ENCODE results near the gene VRTN.
"Not testable (repeated sequence)": the region's sequence is repeated elsewhere in the genome, so short reads cannot be mapped to it uniquely, and the experiment has no call there.

The VRTN gene

DNA sequence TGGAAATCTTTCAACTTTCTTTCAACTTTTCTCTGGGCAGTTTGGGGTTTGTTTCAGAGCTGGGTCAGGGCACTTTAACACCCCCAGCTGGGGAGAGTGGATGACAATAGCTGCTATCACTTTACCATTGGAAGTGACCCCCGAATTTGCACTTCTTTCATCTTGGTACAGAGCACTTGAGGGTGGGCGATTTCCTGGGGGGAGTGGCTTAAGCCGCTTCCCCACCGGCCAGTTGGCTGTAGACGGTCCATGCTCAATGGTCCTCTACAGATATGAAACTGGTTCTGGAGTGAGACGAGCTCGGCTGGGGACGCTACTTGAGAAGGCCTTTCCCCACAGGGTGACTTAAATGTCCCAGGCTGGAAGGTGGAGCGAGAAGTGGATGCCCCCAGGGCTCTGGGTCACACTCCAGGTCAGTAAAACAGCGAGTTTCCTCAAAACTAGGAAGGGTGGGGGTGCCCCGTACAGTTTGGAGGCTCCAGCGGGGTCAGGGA lies at the start of gene VRTN:
TSS of gene VRTN (plus strand) at position 231 of the 494 bp plus-strand sequence. CDS start 8,313 bp downstream, outside the sequence.
- DNase-seq (ENCODE audit: low spot score) = no peak

- peak; percentile 78 for DNase-seq (ENCODE audit: low spot score)
Observed at GRCh38 chr14:74299061-74299545, 49.2 kb upstream of the VRTN start.

DNA sequence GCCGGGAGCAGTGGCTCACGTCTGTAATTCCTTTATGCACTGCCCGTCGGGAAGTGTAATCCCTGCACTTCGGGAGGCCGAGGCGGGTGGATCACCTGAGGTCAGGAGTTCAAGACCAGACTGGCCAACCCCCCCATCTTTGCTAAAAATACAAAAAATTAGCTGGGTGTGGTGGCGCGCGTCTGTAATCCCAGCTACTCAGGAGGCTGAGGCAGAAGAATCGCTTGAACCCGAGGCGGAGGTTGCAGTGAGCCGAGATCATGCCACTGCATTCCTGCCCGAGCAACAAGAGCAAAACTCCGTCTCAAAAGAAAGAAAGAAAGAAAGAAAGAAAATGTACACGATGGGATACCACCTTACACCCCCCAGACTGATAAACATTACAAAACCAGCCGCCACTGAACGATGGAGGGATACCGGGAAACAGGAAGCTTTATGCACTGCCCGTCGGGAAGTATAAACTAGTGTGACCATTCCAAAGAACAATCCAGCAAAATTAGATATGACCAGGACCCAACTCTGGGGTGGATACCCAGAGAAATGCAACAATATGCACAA lies 46.6 kb upstream of the VRTN start:
- DNase-seq (ENCODE audit: low spot score) = no peak

- peak; percentile 77 for DNase-seq (ENCODE audit: low spot score)
Observed at GRCh38 chr14:74302152-74302628, 46.1 kb upstream of the VRTN start.

DNA sequence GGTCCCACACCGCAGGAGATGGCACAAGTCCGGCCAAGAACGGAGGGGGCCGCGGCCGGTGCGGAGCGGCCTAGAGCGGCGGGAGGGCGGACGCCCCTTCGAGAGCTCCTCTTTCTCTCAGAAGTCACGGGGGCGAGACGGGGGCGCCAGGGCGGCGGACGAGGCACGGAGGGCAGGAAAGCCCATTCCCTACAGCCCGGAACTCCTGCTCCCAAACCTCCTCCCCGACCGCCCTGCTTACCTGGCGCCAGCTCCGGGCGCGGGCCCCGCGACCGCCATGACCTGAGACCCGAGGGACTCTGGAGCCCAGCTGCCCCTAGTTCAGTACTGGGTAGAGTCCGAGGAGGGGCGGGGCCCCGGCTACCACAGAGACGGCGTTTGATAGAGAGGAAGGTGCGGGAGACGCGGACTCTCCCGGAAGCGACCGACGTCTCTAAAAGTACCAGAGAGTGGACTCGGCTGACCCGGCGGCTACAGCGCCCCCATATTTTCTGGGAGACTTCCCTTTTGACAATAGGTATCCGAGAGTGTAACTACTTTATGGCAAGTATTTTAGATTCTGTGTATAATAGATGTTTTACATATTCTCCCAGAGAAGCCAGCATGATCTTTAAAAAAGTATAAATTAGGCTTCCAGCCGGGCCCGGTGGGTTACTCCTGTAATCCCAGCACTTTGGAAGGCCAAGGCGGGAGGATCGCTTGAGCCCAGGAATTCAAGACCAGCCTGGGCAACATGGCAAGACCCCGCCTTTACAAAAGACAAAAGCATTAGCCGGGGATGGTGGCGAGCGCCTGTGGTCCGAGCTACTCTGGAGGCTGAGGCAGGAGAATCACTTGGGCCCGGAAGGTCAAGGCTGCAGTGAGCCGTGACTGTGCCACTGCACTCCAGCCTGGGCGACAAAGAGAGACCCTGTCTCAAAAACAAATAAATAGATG lies 45.4 kb upstream of the VRTN start, which contains the start of gene ABCD4:
TSS of gene ABCD4 (minus strand) at position 301 of the 936 bp plus-strand sequence. CDS start at position 279, 22 bp downstream.
- DNase-seq (ENCODE audit: low spot score) = peak; percentile 95

GRCh38 chr14:74308695-74309094 lies 39.6 kb upstream of the VRTN start:
- DNase-seq (ENCODE audit: low spot score) = no peak

GRCh38 chr14:74309125-74310022 lies 38.9 kb upstream of the VRTN start:
- DNase-seq (ENCODE audit: low spot score) = no peak

DNA sequence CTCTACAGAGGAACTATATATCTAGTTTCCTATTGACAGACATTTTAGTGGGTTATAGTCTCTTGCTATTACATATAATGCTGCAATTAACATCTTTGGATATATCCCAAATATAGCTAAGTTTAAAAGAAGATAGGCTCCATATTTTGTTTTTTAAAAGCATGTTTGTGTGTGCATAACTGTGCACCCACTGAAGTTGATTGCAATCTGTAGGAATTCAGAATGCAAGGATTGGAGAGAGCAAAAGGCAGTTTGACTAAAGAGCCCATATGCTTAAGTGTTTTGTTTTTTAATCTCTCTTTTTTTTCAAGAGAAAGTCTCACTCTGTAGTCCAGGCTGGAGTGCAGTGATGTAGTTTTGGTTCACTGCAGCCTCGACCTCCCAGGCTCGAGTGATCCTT lies 36.1 kb upstream of the VRTN start:
- DNase-seq (ENCODE audit: low spot score) = no peak

DNA sequence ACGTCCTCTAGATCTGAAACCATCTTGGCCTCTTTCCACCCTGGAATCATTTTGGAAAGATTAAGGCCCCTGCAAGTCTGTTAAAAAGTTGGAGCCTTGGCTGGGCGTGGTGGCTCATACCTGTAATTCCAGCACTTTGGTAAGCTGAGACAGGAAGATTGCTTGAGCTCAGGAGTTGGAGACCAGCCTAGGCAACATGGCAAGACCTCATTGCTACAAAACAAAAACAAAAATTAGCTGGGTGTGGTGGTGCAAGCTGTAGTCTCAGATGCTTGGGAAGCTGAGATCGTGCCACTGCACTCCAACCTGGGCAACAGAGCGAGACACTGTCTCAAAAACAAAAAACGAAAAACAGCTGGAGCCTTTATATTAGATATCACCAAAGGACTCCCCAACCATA lies 34.7 kb upstream of the VRTN start:
- no peak for DNase-seq (ENCODE audit: low spot score)

DNA sequence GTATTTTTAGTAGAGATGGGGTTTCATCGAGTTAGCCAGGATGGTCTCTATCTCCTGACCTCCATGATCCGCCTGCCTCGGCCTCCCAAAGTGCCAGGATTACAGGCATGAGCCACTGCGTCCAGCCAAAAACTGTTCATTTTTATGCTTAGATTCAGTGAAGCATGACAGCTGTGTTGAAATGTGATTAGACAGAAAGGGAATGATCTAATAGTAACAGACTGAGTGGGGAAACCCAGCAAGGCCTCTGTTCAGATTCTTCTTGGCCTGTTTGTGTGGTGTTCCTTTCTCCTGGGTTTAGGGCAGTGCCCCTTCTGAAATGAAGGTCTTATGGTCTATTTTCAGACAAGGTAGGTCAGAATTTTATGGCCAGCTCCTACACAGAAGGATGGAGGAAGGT lies 33.7 kb upstream of the VRTN start:
- DNase-seq (ENCODE audit: low spot score) = no peak

DNA sequence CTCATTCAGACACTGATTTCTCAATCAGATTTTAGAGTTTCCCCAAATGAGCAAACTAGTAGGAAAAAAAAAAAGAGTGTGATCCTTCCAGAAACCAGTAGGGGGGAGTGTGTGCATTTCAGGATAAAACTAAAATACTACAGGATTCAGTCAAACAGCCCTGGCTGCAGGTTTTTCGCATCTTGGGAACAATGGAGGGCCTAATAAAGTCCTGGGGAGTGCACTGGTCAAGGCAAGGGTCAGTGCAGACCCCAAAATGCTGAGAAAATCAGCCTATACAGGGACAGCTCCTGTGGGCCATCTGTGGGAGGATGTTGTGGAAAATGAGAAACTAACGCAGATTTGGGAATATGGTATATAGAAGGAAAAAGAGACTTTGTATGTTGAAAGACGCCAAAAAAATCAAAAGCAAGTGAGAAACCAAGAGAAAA lies 23.3 kb upstream of the VRTN start:
- peak; percentile 82 for DNase-seq (ENCODE audit: low spot score)

DNA sequence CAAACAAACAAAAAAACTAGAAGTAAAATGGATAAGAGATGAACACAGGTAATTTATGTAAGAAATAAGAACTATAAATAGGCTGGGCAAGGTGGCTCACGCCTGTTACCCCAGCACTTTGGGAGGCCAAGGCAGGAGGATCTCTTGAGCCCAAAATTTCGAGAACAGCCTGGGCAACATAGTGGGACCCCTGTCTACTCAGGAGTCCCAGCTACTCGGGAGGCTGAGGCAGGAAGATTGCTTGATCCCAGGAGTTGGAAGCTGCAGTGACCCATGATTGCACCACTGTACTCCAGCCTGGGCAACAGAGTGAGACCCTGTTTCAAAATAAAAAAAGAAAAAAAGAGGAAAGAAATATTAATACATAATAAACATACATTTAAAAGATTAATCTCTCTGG lies 22.8 kb upstream of the VRTN start:
- no peak for DNase-seq (ENCODE audit: low spot score)

DNA sequence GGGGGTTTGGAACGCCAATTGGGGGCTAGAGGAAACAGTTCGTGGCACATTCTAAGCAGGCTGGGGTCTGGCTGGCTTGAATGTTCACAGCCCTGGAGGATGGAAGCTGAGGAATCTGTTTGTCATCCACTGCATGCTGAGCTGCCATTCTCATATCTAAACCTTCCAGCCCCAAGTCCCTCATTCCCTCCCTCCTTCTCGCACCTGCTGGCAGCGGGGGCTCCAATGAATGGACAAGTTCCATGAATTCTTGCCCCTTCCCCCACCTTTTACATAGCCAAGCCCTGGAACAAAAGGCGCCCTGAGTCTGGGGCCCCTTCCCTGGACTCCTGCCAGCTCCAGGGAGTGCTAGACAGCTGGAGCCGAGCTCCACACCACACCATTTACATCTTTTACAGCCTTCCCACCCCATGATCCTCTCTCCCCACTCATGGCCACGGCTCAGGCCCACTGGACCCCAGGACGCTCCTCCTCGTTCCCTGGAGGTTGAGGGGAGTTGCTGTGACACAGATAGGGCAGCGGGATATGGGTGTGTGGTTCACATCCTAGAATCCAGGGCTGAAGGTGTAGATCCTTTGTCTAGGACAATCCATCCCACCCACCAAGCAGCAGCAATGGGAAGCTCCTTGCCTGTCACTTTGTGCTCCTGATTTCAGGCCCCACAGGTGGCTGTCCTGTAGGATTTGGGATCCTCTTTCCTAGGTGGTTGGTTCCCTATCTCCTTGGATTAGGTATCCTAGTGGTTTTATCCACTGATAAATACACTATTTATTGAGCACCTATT lies 21.7 kb upstream of the VRTN start:
- no peak for DNase-seq (ENCODE audit: low spot score)

GRCh38 chr14:74329950-74330552 lies 18.2 kb upstream of the VRTN start:
- DNase-seq (ENCODE audit: low spot score) = not testable (repeated sequence)

DNA sequence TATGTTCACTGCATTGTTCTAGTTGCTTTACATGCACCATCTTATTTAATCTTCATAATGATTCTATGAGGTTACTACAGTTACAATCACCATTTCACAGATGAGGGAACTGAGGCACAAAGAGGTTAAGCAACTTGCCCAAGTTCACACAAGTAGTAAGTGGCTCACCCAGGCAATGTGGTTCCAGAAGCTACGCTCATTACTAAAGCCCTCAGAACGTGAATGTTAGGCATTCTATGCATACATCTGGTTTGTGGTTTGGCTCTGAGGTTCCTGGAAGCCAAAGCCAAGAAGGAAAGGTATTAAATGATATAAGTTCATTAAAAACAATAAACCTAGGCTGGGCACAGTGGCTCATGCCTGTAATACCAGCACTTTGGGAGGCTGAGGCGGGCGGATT lies 14.4 kb upstream of the VRTN start:
- peak; percentile 63 for DNase-seq (ENCODE audit: low spot score)

- DNase-seq (ENCODE audit: low spot score) = no peak
Observed at GRCh38 chr14:74346341-74346740, 1.9 kb upstream of the VRTN start.

DNA sequence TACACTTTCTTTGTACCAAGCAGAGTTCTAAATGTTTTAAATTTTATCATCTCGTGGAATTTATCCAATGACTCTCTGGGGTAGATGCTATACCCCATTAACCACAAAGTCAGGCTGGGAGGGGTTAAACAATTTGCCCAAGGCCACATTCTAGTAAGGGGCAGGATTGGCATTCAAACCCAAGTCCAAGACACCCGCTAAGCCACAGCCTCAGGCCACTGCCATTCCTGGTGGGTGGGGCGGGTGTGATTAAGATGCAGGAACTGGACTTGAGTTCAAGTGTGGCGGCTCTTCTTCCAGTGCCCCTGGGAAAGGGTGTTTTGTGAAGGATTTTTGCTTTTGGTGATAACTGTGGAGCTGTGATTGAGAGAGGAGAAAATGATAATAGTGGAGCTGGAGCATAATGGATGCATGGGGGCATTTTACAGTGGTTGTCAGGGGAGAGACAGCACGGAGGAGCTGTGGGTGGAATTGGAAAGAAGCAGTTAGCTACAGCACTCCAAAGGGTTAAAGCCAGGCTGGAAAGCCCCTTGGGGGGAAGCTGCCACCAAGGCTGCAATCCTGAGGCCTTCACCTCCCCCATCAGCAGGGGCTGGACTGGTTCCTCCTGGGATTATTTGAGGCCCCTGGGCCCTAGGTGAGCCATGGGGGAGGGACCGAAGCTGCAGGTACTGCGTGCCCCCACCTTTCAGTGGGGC lies 1.0 kb upstream of the VRTN start:
- DNase-seq (ENCODE audit: low spot score) = no peak

DNA sequence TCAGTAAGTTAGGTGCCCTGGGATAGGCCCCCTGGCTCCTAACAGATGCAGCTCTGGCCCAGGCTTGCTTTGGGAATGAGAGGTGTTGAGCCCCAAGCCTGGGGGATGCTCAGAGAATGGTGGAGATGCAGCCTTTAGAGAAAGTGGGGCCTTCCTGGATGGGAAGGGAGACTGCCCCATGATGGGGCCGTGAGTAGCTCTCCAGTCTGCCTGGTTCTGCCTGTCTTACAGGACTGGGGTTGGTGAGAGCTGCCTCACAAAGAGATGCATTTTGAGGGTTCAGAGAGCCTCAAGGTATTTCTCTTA lies 523 bp upstream of the VRTN start:
- no peak for DNase-seq (ENCODE audit: low spot score)

DNA sequence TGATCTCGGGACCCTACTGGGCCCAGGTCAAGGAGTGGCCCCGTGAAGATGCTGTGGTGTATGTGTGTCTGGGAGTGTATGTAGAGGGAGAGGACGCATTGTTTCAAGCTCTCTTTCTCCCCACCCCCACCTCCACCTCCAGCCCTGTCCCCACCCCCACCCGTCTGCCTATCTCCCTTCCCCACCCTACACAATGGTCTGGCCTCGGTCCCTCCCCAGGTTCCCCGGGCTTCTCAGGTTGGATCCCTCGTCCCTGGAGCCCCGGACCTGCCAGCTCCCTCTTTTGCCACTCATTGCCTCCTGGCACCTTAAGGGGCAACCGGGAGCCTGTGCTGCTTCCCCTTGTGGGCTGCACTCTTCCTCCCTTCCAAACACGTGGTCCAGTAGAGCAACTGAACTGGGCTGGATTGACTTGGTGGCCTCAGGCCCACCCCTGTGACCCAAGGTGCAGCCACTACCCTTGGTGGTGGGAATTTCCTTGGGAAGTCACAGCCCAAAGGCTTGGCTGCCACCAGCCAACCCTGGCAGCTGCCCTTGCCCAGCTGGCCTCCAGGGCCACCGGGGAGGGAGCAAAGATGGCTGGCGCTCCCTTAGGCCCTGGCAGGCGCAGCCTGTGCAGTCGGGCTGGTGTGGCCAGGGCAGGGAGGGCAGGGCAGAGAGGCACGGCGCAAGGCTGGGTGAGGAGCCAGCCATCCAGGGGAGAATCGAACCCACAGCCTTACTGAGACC lies 628 bp downstream of the VRTN start:
- DNase-seq (ENCODE audit: low spot score) = no peak

All from GM03348 (cell line).